H9 (cell line): ENCODE data around the gene DMAP1. TPM values are rescaled to one million over a fixed set of nuclear protein-coding genes. Genes with fewer than 3 reads are reported as not detected.
A peak's percentile ranks its signal among the peaks of the same experiment; 100 is the strongest.

Experiments used
- DNase-seq: peaks from one replicate; pipeline ENCODE4 v3.0.0-alpha.2; 2017
- H2AFZ ChIP-seq: one replicate; pipeline ENCODE4 v1.6.1; 2013; ENCODE audit warnings: mild to moderate bottlenecking, low read length, control low read depth, moderate library complexity
- H2AK5ac ChIP-seq: 2 replicates; pipeline ENCODE4 v1.6.1; 2013; ENCODE audit warnings: low read length, control low read depth, mixed read lengths; ENCODE audit not compliant: insufficient read length
- H2BK120ac ChIP-seq: one replicate; pipeline ENCODE4 v1.6.1; 2013; ENCODE audit warnings: low read depth, mild to moderate bottlenecking, low read length, control low read depth, inconsistent platforms; ENCODE audit not compliant: poor library complexity, severe bottlenecking
- H2BK12ac ChIP-seq: 2 replicates; pipeline ENCODE4 v1.6.1; 2013; ENCODE audit warnings: low read length, control low read depth, mixed read lengths, low read depth; ENCODE audit not compliant: insufficient read length
- H2BK15ac ChIP-seq: 2 replicates; pipeline ENCODE4 v1.6.1; 2013; ENCODE audit warnings: low read depth, low read length, control low read depth
- H2BK20ac ChIP-seq: one replicate; pipeline ENCODE4 v1.6.1; 2013; ENCODE audit warnings: low read depth, mild to moderate bottlenecking, low read length, control low read depth, inconsistent platforms; ENCODE audit not compliant: poor library complexity, severe bottlenecking
- H2BK5ac ChIP-seq: 2 replicates; pipeline ENCODE4 v1.6.1; 2013; ENCODE audit warnings: low read length, control low read depth, mixed read lengths; ENCODE audit not compliant: insufficient read length
- H3K14ac ChIP-seq: 2 replicates; pipeline ENCODE4 v1.6.1; 2013; ENCODE audit warnings: low read length, control low read depth; ENCODE audit not compliant: insufficient read depth
- H3K18ac ChIP-seq: 2 replicates; pipeline ENCODE4 v1.6.1; 2013; ENCODE audit warnings: low read depth, mild to moderate bottlenecking, mixed read lengths, low read length, control low read depth; ENCODE audit not compliant: insufficient read length
- H3K23ac ChIP-seq: 2 replicates; pipeline ENCODE4 v1.6.1; 2013; ENCODE audit warnings: low read length, control low read depth, mixed read lengths, low read depth; ENCODE audit not compliant: insufficient read length
- H3K23me2 ChIP-seq: 2 replicates; pipeline ENCODE4 v1.6.1; 2013; ENCODE audit warnings: low read depth, mild to moderate bottlenecking, mixed read lengths, low read length, control low read depth; ENCODE audit not compliant: insufficient read length, poor library complexity, severe bottlenecking
- H3K27ac ChIP-seq: 2 replicates; pipeline ENCODE4 v1.5.1; 2013; ENCODE audit warnings: low read length, control low read depth, mixed read lengths, low read depth; ENCODE audit not compliant: insufficient read length
- H3K27me3 ChIP-seq: 2 replicates; pipeline ENCODE4 v1.6.1; 2013; ENCODE audit warnings: low read length, control low read depth, inconsistent platforms; ENCODE audit not compliant: insufficient read depth
- H3K4ac ChIP-seq: 2 replicates; pipeline ENCODE4 v1.6.1; 2013; ENCODE audit warnings: low read depth, mild to moderate bottlenecking, control low read depth, inconsistent platforms, low read length, moderate library complexity
- H3K4me1 ChIP-seq: 2 replicates; pipeline ENCODE4 v1.6.1; 2013; ENCODE audit warnings: low read length, control low read depth, inconsistent platforms; ENCODE audit not compliant: insufficient read depth
- H3K4me2 ChIP-seq: 2 replicates; pipeline ENCODE4 v1.6.1; 2013; ENCODE audit warnings: low read length, control low read depth, mixed read lengths; ENCODE audit not compliant: insufficient read length, insufficient read depth
- H3K56ac ChIP-seq: 2 replicates; pipeline ENCODE4 v1.6.1; 2013; ENCODE audit warnings: low read depth, mild to moderate bottlenecking, mixed read lengths, low read length, control low read depth; ENCODE audit not compliant: insufficient read length
- H3K79me1 ChIP-seq: 2 replicates; pipeline ENCODE4 v1.6.1; 2013; ENCODE audit warnings: low read depth, mild to moderate bottlenecking, moderate library complexity, low read length, control low read depth, inconsistent platforms; ENCODE audit not compliant: insufficient read depth, poor library complexity, severe bottlenecking
- H3K79me2 ChIP-seq: 2 replicates; pipeline ENCODE4 v1.6.1; 2013; ENCODE audit warnings: low read length, control low read depth, inconsistent platforms; ENCODE audit not compliant: insufficient read depth
- H3K9ac ChIP-seq: 2 replicates; pipeline ENCODE4 v1.6.1; 2013; ENCODE audit warnings: low read length, control low read depth, mixed read lengths; ENCODE audit not compliant: insufficient read length; ENCODE audit errors: extremely low read depth
- H3K9me3 ChIP-seq: one replicate; pipeline ENCODE4 v1.6.1; 2013; ENCODE audit warnings: low read depth, low read length, inconsistent platforms; ENCODE audit not compliant: control insufficient read depth
- H3T11ph ChIP-seq: one replicate; pipeline ENCODE4 v1.6.1; 2013; ENCODE audit warnings: mild to moderate bottlenecking, low read length, control low read depth, inconsistent platforms
- H4K20me1 ChIP-seq: one replicate; pipeline ENCODE4 v1.6.1; 2013; ENCODE audit not compliant: control insufficient read depth, insufficient read length, insufficient read depth
- H4K5ac ChIP-seq: 2 replicates; pipeline ENCODE4 v1.6.1; 2013; ENCODE audit warnings: low read depth, mild to moderate bottlenecking, mixed read lengths, low read length, control low read depth; ENCODE audit not compliant: insufficient read length
- H4K8ac ChIP-seq: replicated peaks from 2 replicates; pipeline ENCODE4 v1.6.1; 2013; ENCODE audit warnings: low read length, control low read depth, mixed read lengths, low read depth; ENCODE audit not compliant: insufficient read length
- H4K91ac ChIP-seq: 2 replicates; pipeline ENCODE4 v1.6.1; 2013; ENCODE audit warnings: low read depth, mild to moderate bottlenecking, moderate library complexity, mixed read lengths, low read length, control low read depth; ENCODE audit not compliant: insufficient read length
- H3K27ac Mint-ChIP-seq, 3 experiments: 2 replicates in 2 of 3; 3 replicates in 1 of 3; pipeline ENCODE4 v1.8.0; 2020 to 2021; ENCODE audit warnings: mixed read lengths in 3 of 3, mild to moderate bottlenecking in 1 of 3, moderate library complexity in 1 of 3
- H3K27me3 Mint-ChIP-seq: 2 replicates; pipeline ENCODE4 v1.8.0; 2021; ENCODE audit warnings: low read depth, mild to moderate bottlenecking, moderate library complexity, mixed read lengths
- H3K36me3 Mint-ChIP-seq, 3 experiments: 2 replicates in 2 of 3; 3 replicates in 1 of 3; pipeline ENCODE4 v1.8.0; 2020 to 2021; ENCODE audit warnings: low read depth in 3 of 3, mixed read lengths in 3 of 3; ENCODE audit not compliant: insufficient read depth in 1 of 3
- H3K4me1 Mint-ChIP-seq, 2 experiments: 2 replicates each; pipeline ENCODE4 v1.8.0; 2020; ENCODE audit warnings: mixed read lengths in 2 of 2
- H3K4me3 Mint-ChIP-seq, 2 experiments: 2 replicates in 1 of 2; 3 replicates in 1 of 2; pipeline ENCODE4 v1.8.0; 2020 to 2021; ENCODE audit warnings: mild to moderate bottlenecking in 2 of 2, mixed read lengths in 2 of 2, moderate library complexity in 1 of 2
- H3K9me3 Mint-ChIP-seq, 2 experiments: 2 replicates in 1 of 2; 3 replicates in 1 of 2; pipeline ENCODE4 v1.8.0; 2020; ENCODE audit warnings: mild to moderate bottlenecking in 2 of 2, mixed read lengths in 2 of 2, moderate library complexity in 1 of 2
- WGBS: extraction: QIAGEN DNeasy Blood & Tissue Kit; methylation state at CpG from one replicate; pipeline ENCODE4 v1.1.7; 2013; ENCODE audit warnings: missing lambda C conversion rate, low lambda C conversion rate, mixed read lengths; ENCODE audit not compliant: insufficient read length; ENCODE audit errors: extremely low coverage; 5-methylcytosine and 5-hydroxymethylcytosine counted together
- total RNA-seq: library from RNA; stranded (reverse); gene quantifications from 2 replicates; pipeline ENCODE4 v1.2.1, GENCODE V29; 2021
- TF ChIP-seq, protein P1 (sequence below): fragments of 200-600 bp; sonication (generic); conservative IDR thresholded peaks from 3 replicates; pipeline ENCODE4 v1.8.0; 2021; ENCODE audit warnings: antibody characterized with exemption, mild to moderate bottlenecking

DMAP1 gene
- total RNA-seq, 1 experiment from 2014 or later: 55.3 TPM

DNA sequence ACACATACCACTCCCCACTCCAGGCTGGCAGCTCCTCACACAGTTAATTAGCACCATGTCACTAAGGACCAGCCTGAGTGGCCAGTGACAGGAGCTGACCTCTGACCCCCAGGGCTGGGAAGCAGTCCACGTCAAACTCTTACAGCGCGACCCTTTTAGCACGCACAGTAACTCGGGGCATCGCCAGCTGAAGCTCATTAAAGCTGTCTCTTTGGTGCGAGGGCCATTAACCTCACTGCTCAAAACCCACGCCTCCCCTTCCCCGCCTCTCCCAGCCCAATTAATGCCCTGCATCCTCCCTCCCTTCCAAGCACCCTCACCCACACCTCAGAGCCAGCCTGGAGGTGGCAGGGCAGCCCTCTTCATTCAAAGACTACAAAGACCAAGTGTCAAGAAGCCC lies 31.7 kb downstream of the DMAP1 start:
- WGBS: no CpG with 5 or more reads among the region's 9 CpGs
- Histone ChIP-seq H2BK120ac (no peak overlapping the region), H2AK5ac (no peak overlapping the region), H3K18ac (no peak overlapping the region), H3K4me1 (no peaks in the 10 kb centered on the region), H4K20me1 (no peaks in the 10 kb centered on the region), H3K27ac (no peak overlapping the region), H3K4ac (no peak overlapping the region), H2AFZ (no peak overlapping the region), H3K14ac (no peak overlapping the region), H4K8ac (no peak overlapping the region), H3K79me2 (no peaks in the 10 kb centered on the region), H4K5ac (no peak overlapping the region), H3K79me1 (no peaks in the 10 kb centered on the region), H4K91ac (no peak overlapping the region), H3K4me2 (no peak overlapping the region), H3K56ac (no peak overlapping the region), H3K9me3 (no peaks in the 10 kb centered on the region), H3K27me3 (no peaks in the 10 kb centered on the region; the same call in 1 of the 2 replicates), H2BK5ac (no peak overlapping the region), H3T11ph (no peak overlapping the region), H3K23me2 (no peaks in the 10 kb centered on the region), H2BK20ac (no peak overlapping the region), H3K23ac (no peak overlapping the region), H3K9ac (no peak overlapping the region), H2BK12ac (no peak overlapping the region), H2BK15ac (no peak overlapping the region)
- Mint-ChIP-seq H3K4me3 (no peak overlapping the region), H3K4me1 (peaks cover 13 to 37% of the 10 kb centered on the region in 2 experiments), H3K9me3 (no peaks in the 10 kb centered on the region), H3K27ac (peak overlapping the region in 2 of 3 experiments; percentile 70 to 76; a peak in 3 of 7 replicates), H3K27me3 (no peaks in the 10 kb centered on the region), H3K36me3 (peaks cover 5 to 17% (median 5%) of the 10 kb centered on the region in 3 experiments; a peak in 6 of 7 replicates)
- no peak for DNase-seq
- TF ChIP-seq, protein P1, sequence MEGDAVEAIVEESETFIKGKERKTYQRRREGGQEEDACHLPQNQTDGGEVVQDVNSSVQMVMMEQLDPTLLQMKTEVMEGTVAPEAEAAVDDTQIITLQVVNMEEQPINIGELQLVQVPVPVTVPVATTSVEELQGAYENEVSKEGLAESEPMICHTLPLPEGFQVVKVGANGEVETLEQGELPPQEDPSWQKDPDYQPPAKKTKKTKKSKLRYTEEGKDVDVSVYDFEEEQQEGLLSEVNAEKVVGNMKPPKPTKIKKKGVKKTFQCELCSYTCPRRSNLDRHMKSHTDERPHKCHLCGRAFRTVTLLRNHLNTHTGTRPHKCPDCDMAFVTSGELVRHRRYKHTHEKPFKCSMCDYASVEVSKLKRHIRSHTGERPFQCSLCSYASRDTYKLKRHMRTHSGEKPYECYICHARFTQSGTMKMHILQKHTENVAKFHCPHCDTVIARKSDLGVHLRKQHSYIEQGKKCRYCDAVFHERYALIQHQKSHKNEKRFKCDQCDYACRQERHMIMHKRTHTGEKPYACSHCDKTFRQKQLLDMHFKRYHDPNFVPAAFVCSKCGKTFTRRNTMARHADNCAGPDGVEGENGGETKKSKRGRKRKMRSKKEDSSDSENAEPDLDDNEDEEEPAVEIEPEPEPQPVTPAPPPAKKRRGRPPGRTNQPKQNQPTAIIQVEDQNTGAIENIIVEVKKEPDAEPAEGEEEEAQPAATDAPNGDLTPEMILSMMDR: no peak
